Fibroblast of lung (primary cell): ENCODE measurements around the gene ZCCHC7.

Experiments
- CTCF ChIP-seq, 2 donors: IDR thresholded peaks in 1 of 2; conservative IDR thresholded peaks in 1 of 2; 1 replicate in 1 of 2; 2 replicates in 1 of 2; pipeline ENCODE4 v1.5.1; 2011 to 2012; ENCODE audit warnings: low read length in 2 of 2, control low read depth in 1 of 2, inconsistent platforms in 1 of 2, low read depth in 1 of 2, mild to moderate bottlenecking in 1 of 2
- EZH2 ChIP-seq: IDR thresholded peaks from 2 replicates; pipeline ENCODE4 v1.5.1; 2012; ENCODE audit warnings: low read length, control low read depth, mild to moderate bottlenecking; ENCODE audit errors: missing control alignments

DNA sequence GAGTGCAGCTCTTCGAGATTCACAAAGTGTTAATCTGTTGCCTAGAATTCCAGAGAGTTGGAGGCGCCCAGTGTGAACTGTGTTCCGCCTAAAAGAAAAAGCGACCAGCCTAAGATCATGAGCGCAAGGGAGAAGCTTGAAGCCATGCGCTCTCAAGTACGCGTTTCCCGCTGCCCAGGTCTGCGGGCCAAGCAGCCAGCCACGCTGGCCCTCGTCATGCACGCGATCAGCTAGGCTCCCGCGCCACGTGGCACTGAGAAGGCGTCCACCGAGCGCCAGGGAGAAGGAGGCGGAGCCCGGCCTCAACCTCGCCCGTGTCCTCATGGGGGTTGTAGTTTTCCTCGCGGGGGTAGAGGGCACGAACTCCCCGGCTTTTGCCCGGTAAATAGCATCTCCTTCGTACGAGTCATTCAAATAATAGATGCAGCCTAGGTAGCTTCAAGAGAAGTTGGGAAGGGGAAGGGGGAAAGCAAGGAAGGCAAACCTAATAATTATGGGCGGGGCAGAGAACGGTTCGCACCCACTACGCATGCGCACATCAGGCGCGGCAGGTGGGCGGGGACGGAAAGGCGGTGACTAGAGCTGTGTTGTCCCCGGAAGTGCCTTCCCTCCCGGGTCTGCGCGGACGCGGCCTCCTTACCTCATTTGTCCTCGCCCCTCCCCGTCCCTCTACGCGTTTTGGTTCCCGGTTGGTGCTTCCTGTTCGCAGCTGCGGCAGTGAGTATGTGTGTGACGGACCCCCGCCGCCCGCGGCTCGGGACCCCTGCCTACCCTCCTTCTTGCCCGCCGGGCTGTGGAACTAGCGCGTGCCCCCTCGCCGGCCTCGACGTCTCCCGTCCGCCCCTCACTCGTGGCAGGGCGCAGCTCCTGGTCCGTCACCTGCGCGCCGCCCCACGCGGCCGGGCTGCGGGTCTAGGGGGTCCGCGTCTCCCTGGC, at the start of gene ZCCHC7:
- TF ChIP-seq EZH2: no peak
- no peak for TF ChIP-seq CTCF (conservative IDR thresholded peaks at IDR 0.05 in 1 of 2, IDR thresholded peaks at IDR 0.05 in 1 of 2; ENCODE audit: low read depth in 1 of 2, low read length in 2 of 2)
